K562 (cell line): ENCODE data around the gene GNB2. TPM values are rescaled to one million over a fixed set of nuclear protein-coding genes. Genes with fewer than 3 reads are reported as not detected.

Source experiments
- BRD4 ChIP-seq: fragments of 200-600 bp; sonication (generic); IDR thresholded peaks from 2 replicates; pipeline ENCODE4 v1.6.1; 2017; ENCODE audit warnings: inconsistent platforms
- CCAR2 ChIP-seq: fragments of 200-400 bp; formaldehyde crosslinking; IDR thresholded peaks from 2 replicates; pipeline ENCODE4 v1.6.1; 2017; ENCODE audit warnings: mild to moderate bottlenecking, low read depth, low read length
- DDX20 ChIP-seq: fragments of 450-650 bp; IDR thresholded peaks from 2 replicates; pipeline ENCODE4 v1.6.1; 2016; ENCODE audit warnings: missing genetic modification characterization, low read depth, mild to moderate bottlenecking, missing compliant biosample characterization, moderate library complexity
- E2F1 ChIP-seq: sonication (generic); formaldehyde crosslinking; IDR thresholded peaks from 2 replicates; pipeline ENCODE4 v1.8.1; 2023; ENCODE audit warnings: mild to moderate bottlenecking, missing genetic modification reagents, moderate library complexity
- E2F8 ChIP-seq: fragments of 450-650 bp; IDR thresholded peaks from 2 replicates; pipeline ENCODE4 v1.7.1; 2018; ENCODE audit warnings: mild to moderate bottlenecking, low read depth; ENCODE audit not compliant: partially characterized antibody
- GTF2E2 ChIP-seq: fragments of 200-800 bp; sonication (Bioruptor generic); IDR thresholded peaks from 2 replicates; pipeline ENCODE4 v1.6.1; 2016; ENCODE audit warnings: missing genetic modification characterization, missing compliant biosample characterization
- HDAC2 ChIP-seq: fragments of 450-650 bp; IDR thresholded peaks from 2 replicates; pipeline ENCODE4 v1.6.1; 2016; ENCODE audit warnings: mild to moderate bottlenecking
- JUNB ChIP-seq: fragments of 450-650 bp; formaldehyde crosslinking; conservative IDR thresholded peaks from 2 replicates; pipeline ENCODE4 v1.4.0; 2020; ENCODE audit warnings: mild to moderate bottlenecking
- KLF10 ChIP-seq: fragments of 250-450 bp; sonication (Bioruptor Pico); IDR thresholded peaks from 2 replicates; pipeline ENCODE4 v1.6.1; 2021; ENCODE audit warnings: matching md5 sums
- MAZ ChIP-seq, 2 experiments: fragments of 450-650 bp in 1 of 2; sonication (generic) in 1 of 2; formaldehyde crosslinking; IDR thresholded peaks in 1 of 2; conservative IDR thresholded peaks in 1 of 2; 2 replicates each; pipeline versions ENCODE4 v1.4.0 to v1.5.0; 2020; ENCODE audit warnings: mild to moderate bottlenecking in 1 of 2, missing genetic modification reagents in 1 of 2
- NR3C1 ChIP-seq: sonication (generic); formaldehyde crosslinking; IDR thresholded peaks from 2 replicates; pipeline ENCODE4 v1.8.1; 2022; ENCODE audit warnings: missing genetic modification reagents
- PHB ChIP-seq: fragments of 250-450 bp; sonication (Bioruptor Pico); IDR thresholded peaks from 2 replicates; pipeline ENCODE4 v1.5.0; 2021
- RB1 ChIP-seq: fragments of 450-650 bp; IDR thresholded peaks from 2 replicates; pipeline ENCODE4 v1.6.1; 2017; ENCODE audit warnings: low read depth, mild to moderate bottlenecking
- RNF2 ChIP-seq: sonication (generic); IDR thresholded peaks from 2 replicates; pipeline ENCODE4 v1.6.1; 2016
- SAP30 ChIP-seq: fragments of 200-600 bp; sonication (generic); IDR thresholded peaks from 2 replicates; pipeline ENCODE4 v1.6.1; 2012; ENCODE audit warnings: borderline replicate concordance, low read depth, mild to moderate bottlenecking, moderate library complexity, low read length, control low read depth, inconsistent platforms; ENCODE audit not compliant: insufficient read depth, poor library complexity, severe bottlenecking
- SP1 ChIP-seq: sonication (generic); formaldehyde crosslinking; IDR thresholded peaks from 2 replicates; pipeline ENCODE4 v1.8.1; 2022; ENCODE audit warnings: mild to moderate bottlenecking, missing genetic modification reagents
- SPI1 ChIP-seq: IDR thresholded peaks from 2 replicates; pipeline ENCODE4 v1.6.1; 2011; ENCODE audit warnings: low read depth, low read length, control low read depth, borderline replicate concordance
- SREBF2 ChIP-seq: sonication (generic); formaldehyde crosslinking; IDR thresholded peaks from 2 replicates; pipeline ENCODE4 v1.4.0; 2020; ENCODE audit warnings: mild to moderate bottlenecking, missing genetic modification reagents
- SUPT5H ChIP-seq: fragments of 450-650 bp; IDR thresholded peaks from 2 replicates; pipeline ENCODE4 v1.6.1; 2016
- TEAD4 ChIP-seq, 2 experiments: sonication (generic) in 1 of 2; formaldehyde crosslinking in 1 of 2; IDR thresholded peaks; 2 replicates each; pipeline versions ENCODE4 v1.6.1 to v1.8.0; 2012 to 2022; ENCODE audit warnings: borderline replicate concordance in 1 of 2, inconsistent platforms in 1 of 2, low read length in 1 of 2, mild to moderate bottlenecking in 1 of 2, missing genetic modification reagents in 1 of 2
- ZBTB8A ChIP-seq: fragments of 450-650 bp; IDR thresholded peaks from 2 replicates; pipeline ENCODE4 v1.6.1; 2018; ENCODE audit warnings: mild to moderate bottlenecking, moderate library complexity; ENCODE audit not compliant: partially characterized antibody
- ZNF280B ChIP-seq: fragments of 250-450 bp; sonication (Bioruptor Pico); IDR thresholded peaks from 2 replicates; pipeline ENCODE4 v1.5.1; 2021; ENCODE audit warnings: mild to moderate bottlenecking
- ZNF511 ChIP-seq: sonication (generic); formaldehyde crosslinking; IDR thresholded peaks from 2 replicates; pipeline ENCODE4 v1.8.0; 2022; ENCODE audit warnings: mild to moderate bottlenecking, missing genetic modification reagents
- ZZZ3 ChIP-seq: fragments of 450-650 bp; IDR thresholded peaks from 2 replicates; pipeline ENCODE4 v1.6.1; 2016; ENCODE audit warnings: antibody characterized with exemption, mild to moderate bottlenecking, moderate library complexity
- polyA plus RNA-seq, 8 experiments: library from polyadenylated mRNA; depleted of rRNA in 4 of 8; stranded (reverse) in 5 of 8; unstranded in 3 of 8; fragments of >200 nt; fragmentation: Nextera tagmentation in 2 of 8; fragmentation: Illumina TruSeq in 1 of 8; extraction: Ambion mirVana in 2 of 8; extraction: Trizol in 1 of 8; gene quantifications; 2 replicates each; pipeline versions ENCODE4 v1.2.1 to v1.2.3, GENCODE V29; 2011 to 2014; ENCODE audit warnings: inconsistent platforms in 1 of 8, missing spikeins in 1 of 8
- total RNA-seq, 7 experiments: library from RNA; depleted of rRNA in 6 of 7; stranded (reverse); fragments of >200 nt in 6 of 7; fragmentation: Illumina TruSeq in 2 of 7; extraction: Trizol in 2 of 7; gene quantifications; 2 replicates each; pipeline versions ENCODE4 v1.2.1 to v1.2.3, GENCODE V29; 2011 to 2021; ENCODE audit warnings: low replicate concordance in 1 of 7

Gene GNB2
- total and polyA plus RNA-seq, 9 of the 15 experiments (the other 6 are each of a cell fraction or from before 2014, with no cell fraction given): 0.65 to 320 (median 104) TPM

- TF ChIP-seq RB1 (0 out of 2 replicates have a peak, but pooled peaks have one; percentile 33), PHB (CRISPR knock-in tag) (no peak), ZZZ3 (no peak), SAP30 (peak; percentile 22), ZNF280B (no peak), GTF2E2 (tag) (no peak), DDX20 (tag) (no peak), ZNF511 (peak; percentile 17; the same call in 1 of the 2 replicates), E2F8 (no peak), SREBF2 (CRISPR knock-in tag) (no peak), KLF10 (CRISPR knock-in tag) (no peak), BRD4 (no peak), CCAR2 (no peak), SPI1 (0 out of 2 replicates have a peak, but pooled peaks have one; percentile 20), SUPT5H (no peak), ZBTB8A (no peak), HDAC2 (no peak), MAZ (CRISPR knock-in tag; conservative IDR thresholded peaks at IDR 0.05 in 1 of 2, IDR thresholded peaks at IDR 0.05 in 1 of 2) (no peak), TEAD4 (IDR thresholded peaks at IDR 0.05; ENCODE audit: low read length) (no peak), TEAD4 (CRISPR knock-in tag; IDR thresholded peaks at IDR 0.05; ENCODE audit: borderline replicate concordance) (no peak), E2F1 (CRISPR knock-in tag) (no peak), SP1 (CRISPR knock-in tag) (no peak), NR3C1 (CRISPR knock-in tag) (no peak), RNF2 (no peak), JUNB (CRISPR knock-in tag) (no peak)
Observed at GRCh38 chr7:100674411-100675104, 1.0 kb downstream of the GNB2 start (continued).
